ENCODE data around the gene UCP2.
"Not testable (repeated sequence)": the region's sequence is repeated elsewhere in the genome, so short reads cannot be mapped to it uniquely, and the experiment has no call there.

The UCP2 gene

DNA sequence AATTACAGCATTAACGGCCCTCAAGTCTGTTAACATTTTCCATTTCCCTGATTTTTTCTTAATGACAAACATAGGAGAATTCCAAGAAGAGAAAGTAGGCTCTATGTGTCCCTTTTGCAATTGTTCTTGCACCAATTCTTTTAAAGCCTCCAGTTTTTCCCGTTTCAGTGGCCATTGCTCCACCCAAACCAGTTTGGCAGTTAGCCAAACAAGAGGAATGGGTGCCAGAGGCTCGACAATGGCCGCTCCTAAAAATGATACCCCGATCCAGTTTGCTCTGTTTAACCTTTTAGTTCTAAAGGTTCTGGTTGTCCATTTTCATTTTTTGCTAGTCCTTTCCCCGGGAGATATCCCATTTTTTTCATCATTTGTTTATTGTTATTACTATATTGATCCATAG, 38.6 kb downstream of the UCP2 start:
- no peak for DNase-seq (ENCODE audit: low spot score)

DNA sequence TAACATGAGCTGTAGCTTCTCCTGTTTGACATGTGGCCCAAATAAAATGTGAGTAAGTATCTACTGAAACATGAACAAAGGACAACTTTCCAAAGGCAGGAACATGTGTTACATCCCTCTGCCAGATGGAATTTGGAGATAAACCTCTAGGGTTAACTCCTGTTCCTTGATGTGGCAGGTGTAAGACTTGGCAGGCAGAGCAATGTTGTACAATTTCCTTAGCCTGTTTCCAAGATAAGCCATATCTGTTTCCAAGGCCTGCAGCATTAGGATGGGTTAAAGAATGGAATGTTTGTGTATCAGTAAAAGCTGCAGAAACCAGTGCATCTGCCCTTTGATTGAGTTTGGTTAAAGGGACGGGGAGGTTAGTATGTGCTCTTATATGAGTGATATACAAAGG, 40.6 kb downstream of the UCP2 start:
- DNase-seq (ENCODE audit: low spot score), result no peak

DNA sequence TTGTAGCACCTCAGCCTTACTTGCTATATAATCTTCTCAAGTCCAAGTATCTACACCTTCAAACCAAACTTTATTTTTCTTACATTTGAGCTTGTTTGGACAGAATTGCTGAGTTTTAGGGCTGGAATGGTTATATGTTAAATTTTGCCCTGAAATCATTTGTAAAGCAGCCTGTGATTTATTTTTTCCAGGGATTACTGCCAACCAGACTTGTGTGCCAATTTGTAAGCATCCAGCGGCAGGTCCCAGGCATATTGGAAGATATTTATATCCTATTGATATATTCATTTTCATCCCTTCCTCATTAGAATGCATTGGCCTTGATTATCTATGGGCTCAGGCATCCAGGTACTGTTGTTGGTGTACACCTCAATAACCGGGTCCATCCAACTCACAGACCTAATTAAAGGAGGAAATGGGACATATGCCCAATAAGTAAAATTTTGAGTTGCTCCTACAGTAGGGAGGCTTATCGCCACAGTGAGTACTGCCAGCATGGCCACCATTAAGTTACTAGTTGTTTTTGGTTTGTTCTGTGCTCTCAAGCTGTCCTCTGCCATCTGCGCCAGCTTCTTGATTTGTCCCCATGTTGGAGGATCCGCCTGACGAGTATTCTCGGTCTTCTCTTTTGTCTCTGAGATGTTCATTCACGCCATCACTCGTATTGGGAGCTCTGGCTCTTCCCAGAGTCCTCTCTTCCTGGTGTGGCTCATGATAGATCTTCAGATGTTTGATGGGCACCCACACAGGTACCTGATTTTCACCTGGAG, 41.7 kb downstream of the UCP2 start:
- DNase-seq (ENCODE audit: low spot score), result no peak

DNA sequence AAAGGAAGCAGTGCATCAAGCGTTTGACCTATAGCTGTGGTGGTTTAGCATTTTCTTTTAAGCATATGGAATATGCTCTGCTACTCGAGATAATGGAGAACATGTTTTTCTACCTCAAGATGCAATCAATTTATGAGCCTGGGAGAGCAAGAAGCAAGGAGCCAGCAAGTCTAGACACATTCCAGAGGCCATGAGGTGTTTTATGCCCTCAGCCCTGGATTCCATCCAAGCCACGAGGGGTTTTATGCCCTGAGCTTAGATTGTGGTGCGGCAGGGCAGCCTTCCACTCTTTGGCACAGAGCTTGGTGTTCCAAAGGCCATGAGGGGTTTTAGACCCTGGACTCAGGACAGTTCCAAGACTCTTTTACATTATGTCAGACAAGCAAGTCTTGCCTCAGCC, 43.5 kb downstream of the UCP2 start:
- no peak for DNase-seq (ENCODE audit: low spot score)

DNA sequence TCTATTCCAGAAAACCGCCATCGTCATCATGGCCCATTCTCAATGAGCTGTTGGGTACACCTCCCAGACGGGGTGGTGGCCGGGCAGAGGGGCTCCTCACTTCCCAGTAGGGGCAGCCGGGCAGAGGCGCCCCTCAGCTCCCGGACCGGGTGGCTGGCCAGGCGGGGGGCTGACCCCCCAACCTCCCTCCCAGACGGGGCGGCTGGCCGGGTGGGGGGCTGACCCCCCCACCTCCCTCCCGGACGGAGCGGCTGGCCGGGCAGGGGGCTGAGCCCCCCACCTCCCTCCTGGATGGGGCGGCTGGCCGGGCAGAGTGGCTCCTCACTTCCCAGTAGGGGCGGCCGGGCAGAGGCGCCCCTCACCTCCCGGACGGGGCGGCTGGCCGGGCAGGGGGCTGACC, 46.6 kb downstream of the UCP2 start:
- DNase-seq (ENCODE audit: low spot score), result not testable (repeated sequence)

DNA sequence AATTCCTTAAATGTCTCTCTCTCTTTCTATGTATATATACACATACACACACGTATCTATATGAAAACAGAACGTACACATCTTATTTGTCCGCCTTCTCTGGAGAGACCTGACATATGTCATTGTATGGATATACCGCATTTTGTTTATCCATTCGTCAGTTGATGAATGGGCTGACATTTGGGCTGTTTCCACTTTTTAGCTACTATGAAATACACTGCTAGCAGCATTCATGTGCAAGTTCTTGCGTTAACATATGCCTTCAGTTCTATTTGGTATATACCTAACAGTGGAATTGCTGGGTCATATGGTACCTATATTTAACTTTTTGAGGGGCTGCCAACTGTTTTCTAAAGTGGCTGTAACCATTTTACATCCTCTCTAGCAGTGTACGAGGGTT, 49.9 kb downstream of the UCP2 start:
- no peak for DNase-seq (ENCODE audit: low spot score)

DNA sequence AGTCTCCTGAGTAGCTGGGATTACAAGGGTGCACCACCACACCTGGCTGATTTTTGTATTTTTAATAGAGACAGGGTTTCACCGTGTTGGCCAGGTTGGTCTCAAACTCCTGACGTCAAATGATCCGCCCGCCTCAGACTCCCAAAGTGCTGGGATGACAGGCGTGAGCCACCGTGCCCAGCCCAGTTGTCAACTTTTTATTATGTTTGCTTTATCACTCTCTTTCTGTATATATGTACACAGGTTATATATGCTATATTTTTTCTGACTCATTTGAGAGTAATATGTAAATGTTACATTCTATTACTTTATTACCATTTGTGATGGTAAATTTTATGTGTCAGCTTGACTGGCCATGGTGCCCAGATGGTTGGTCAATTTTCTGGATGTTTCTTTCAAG, 50.7 kb downstream of the UCP2 start:
- no peak for DNase-seq (ENCODE audit: low spot score)

DNA sequence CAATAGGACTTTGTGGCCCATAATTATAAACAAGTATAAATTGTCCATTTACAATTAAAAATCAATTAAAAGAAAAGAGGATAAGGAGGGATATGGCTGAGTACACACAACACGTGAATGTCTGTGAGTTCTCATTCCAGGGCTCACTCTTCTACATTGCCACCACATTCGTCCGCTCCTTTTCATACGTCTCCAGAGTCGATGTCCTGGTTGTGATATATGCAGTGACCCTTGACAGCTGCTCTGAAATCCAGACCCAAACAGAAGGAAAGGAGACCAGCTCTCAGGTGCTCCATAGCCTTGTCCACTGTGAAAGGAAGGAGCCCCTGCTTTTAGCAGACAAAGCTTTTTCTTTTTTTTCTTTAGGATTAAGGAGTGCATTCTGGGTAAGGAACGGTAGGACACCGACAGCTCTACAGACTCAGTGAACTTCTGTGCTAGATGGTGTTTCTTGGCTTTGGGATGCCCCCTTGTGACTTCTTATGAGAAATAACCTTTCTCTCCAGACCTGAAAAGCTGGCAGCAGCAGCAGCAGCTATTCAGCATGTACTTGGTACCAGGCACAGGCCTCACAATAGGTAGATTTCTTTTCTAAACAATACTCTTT, 51.5 kb downstream of the UCP2 start:
- peak; percentile 3 for DNase-seq (ENCODE audit: low spot score)

DNA sequence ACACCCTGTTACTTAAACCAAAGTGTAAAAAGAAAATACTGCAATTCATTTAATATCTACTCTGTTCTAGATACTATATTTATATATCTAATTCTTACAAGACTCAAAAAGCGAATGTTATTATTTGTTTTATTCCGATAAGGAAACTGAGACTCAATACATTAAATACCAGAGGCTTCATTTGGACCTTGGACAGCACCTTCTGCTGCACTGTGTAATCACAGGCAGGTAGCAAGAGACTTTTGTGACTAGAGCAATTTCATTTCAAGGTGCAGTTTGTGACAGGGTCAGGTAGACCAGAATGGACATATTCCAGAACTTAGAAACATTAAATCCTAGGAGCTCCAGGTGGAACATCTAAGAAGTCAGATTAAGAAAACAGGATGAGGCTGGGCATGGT, 53.3 kb downstream of the UCP2 start:
- no peak for DNase-seq (ENCODE audit: low spot score)

Data from CD4-positive, alpha-beta T cell treated with Interleukin-6 at 100 ng/mL for 8 hours (primary cell).